Caki2 (cell line): ENCODE data around the gene CBLB. TPM values are rescaled to one million over a fixed set of nuclear protein-coding genes. Genes with fewer than 3 reads are reported as not detected.

Experiments used
- DNase-seq: peaks from one replicate; pipeline ENCODE4 v3.0.0-alpha.2; 2015; ENCODE audit warnings: low read depth
- in situ Hi-C: cut with HindIII; loops from 2 replicates; pipeline ENCODE4 v1.10.0; 2016; ENCODE audit warnings: low sequenced_read_pairs, low pct_unique_long_range_greater_than_20kb, mixed read lengths
- total RNA-seq: library from RNA; depleted of rRNA; stranded (reverse); fragments of >200 nt; shearing (Covaris generic); gene quantifications from 2 replicates; pipeline ENCODE4 v1.2.3, GENCODE V29; 2014; ENCODE audit warnings: low replicate concordance

The CBLB gene
- total RNA-seq, 1 experiment from 2014 or later: 3.7 TPM

DNA sequence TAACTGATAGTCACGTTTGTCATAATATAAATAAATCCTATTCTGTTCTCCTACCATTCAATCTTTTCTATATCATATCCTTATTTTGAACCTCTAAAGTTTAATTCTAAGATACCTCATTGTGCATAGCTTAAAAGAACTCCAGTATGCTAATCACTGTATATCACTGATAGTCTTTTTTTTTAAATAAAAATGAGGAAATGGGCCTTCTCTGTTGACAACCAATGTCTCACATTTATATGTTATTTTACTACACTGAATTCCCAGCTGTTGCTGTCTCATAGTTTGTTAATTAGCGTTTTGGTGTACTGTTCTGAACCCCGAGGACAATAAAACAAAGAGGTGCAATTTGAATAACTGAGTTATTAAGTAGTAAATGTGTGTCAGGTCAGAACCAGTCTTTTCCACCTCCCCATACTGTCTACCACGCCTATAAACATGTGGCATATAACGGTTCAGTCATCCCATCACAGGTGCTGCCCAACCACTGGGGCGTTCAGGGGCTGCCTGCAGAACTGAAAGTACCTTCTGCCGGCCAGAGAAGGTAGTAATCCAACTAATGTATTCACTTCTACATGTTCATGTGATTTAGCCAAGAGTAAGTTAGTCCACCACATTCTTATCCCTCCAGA lies 14.9 kb downstream of the CBLB start:
- in situ Hi-C loops: no loop called here
- DNase-seq: no peak

DNA sequence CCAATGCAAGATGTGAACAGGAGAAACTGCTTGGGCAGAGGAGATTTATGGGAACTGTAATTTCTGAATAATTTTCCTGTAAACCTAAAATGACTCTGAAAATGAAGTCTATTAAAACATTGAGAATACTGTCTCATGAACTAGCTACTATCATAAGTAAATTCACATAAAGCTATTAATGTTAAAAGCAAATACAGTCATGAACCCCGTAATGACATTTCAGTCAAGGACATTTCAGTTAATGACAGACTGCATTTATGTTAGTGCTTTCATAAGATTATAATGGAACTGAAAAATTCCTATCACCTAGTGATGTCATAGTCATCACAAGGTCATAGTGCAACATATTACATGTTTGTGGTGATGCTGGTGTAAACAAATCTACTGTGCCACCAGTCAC lies 17.2 kb downstream of the CBLB start:
- no peak for DNase-seq
- in situ Hi-C loops: no loop called here

DNA sequence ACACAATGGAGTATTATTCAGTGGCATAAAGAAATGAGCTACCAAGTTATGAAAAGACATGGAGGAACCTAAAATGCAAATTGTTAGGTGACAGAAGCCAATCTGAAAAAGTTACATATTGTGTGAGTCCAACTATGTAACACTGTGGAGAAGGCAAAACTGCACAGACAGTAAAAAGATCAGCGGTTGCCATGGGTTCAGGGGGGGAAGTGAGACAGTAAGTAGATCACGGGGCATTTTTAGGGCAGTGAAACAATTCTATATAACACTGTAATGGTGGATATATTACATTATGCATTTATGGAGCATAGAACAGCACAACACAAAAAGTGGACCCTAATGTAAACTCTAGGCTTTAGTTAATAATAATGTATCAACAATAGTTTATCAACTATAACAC lies 17.6 kb downstream of the CBLB start:
- no peak for DNase-seq
- in situ Hi-C loops: no loop called here

DNA sequence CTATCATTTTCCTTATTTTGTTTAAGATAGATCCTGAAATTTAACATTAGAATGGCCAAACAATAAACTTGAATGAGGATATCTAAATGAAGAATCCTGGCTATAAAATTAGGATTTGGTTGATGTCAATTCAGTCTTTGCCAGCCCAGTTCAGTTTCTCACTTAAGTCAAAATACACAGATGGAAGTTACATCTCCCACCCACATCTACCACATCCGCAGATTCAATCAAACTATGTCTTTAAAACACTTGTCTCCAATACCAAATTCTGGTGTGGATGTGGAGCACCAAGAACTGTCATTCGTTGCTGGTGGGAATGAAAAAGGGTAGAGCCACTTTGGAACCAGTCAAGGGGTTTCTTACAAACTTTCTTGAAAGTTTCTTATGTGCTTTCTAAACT lies 18.2 kb downstream of the CBLB start:
- DNase-seq: no peak
- in situ Hi-C loops: no loop called here

- in situ Hi-C loops: no loop called here
These were observed 20.0 kb downstream of the CBLB start for GRCh38 chr3:105848821-105849220.

DNA sequence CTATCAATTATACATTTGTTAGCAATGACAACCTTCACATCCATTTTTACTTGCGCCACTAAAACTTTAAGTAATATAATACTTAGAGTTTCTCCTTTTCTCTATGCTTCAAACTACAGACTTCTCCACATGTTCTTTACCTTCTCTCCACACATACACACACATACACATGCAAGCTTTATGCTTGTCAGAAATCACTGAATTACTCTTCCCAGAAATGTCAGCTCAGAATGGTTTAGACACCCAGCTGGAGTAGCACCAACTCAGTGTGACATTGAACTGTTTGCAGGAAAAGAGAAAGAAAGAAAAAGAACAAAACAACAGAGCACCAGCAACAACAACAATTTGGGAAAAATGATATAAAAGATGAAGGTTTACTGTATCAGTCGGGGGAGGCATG lies 20.9 kb downstream of the CBLB start:
- in situ Hi-C loops: no loop called here
- DNase-seq: no peak

More at GRCh38 chr3:105848821-105849220, 20.0 kb downstream of the CBLB start:
- DNase-seq: no peak

DNA sequence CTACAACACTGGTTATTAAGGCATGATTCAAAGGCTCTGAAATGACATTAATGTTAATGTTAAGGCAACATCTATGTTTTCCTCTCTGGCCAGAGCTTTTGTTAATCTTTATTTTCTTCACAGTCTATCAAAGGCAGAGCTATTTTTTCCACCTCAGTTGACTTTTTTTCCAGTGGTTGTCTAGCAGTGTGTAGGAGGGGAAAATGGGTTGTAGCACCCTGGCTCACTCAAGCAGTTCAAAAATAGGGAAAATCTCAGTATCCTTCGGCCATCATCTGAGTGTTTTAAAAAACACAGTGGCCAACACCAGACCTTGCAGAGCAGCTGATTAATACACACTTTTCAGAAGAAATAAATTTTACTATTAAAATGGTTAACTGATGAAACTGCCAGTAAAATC lies 21.4 kb downstream of the CBLB start:
- in situ Hi-C loops: no loop called here
- no peak for DNase-seq

- in situ Hi-C loops: no loop called here
- DNase-seq: no peak
These were observed 22.0 kb downstream of the CBLB start for GRCh38 chr3:105846809-105847208.

DNA sequence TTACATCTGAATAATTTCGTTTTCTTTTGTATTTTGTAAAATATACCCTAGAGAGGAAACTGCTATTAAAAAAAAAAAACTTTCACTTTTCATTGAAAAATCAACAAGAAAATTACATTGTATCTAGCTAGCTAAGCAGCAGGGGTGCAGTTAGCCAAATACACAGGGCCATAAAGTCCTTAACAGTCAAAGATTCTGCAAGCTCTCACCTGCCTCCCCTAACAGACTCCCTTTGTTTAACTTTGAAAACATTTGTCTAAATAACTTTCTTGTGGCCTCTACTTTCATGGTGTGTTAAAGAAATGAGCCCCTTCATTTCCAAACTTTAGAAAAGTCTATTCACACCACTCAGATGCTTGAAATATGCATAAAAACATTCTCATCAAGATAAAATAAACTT lies 23.3 kb downstream of the CBLB start:
- in situ Hi-C loops: no loop called here

DNA sequence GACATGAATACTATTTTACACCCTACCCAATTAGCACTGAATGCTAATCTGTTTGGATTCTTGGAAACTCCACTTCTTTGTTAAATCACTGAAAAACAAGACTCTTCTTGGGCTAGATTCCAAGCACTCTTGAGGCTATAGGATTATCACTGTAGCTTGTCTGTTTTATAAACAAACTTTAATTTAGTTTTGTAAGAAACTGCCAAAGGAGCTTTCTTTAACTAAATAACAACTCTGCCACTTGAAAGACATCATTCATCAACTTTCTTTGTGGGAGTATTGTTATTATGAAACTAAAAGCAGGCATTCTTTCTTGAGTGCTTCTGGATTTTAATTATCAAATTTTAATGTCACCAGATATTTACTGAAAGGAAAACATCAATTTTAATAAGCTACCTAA lies 24.1 kb downstream of the CBLB start:
- no peak for DNase-seq
- in situ Hi-C loops: no loop called here

More for the DNA sequence above, 23.3 kb downstream of the CBLB start:
- DNase-seq: no peak

DNA sequence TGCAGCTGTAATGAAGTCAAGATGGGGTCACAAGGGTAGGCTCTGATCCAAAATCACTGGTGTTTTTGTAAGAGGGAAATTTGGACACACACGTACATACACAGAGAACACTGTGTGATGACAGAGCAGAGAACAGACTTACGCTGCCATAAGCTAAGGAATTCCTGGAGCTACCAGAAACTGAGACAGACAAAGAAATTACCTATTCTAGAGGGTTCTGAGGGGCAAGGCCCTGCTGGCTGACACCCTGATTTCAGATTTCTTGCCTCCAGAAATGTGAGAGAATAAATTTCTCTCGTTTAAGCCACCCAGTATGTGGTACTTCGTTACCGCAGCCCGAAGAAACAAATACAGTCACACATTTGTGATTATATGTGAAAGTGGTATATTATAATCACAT lies 24.8 kb downstream of the CBLB start:
- no peak for DNase-seq
- in situ Hi-C loops: no loop called here

- in situ Hi-C loops: no loop called here
These were observed 25.9 kb downstream of the CBLB start for GRCh38 chr3:105842943-105843342.

GRCh38 chr3:105842449-105842848 lies 26.4 kb downstream of the CBLB start:
- DNase-seq: no peak
- in situ Hi-C loops: no loop called here

More at GRCh38 chr3:105842943-105843342, 25.9 kb downstream of the CBLB start:
- DNase-seq: no peak

DNA sequence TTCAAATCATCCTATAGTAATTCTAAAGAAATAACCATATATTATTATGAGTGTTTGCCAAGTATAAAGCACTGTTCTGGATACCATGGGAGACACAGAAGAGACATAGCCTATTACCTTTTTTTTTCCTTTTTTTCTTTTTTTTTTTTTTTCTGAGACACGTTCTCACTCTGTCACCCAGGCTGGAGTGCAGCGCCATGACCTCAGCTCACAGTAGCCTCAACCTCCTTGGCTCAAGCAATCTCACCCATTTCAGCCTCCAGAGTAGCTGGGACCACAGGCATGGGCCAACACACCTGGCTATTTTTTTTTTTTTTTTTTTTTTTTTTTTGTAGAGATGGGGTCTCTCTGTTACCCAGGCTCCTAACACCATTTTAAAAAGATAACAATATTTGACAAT lies 30.9 kb downstream of the CBLB start:
- in situ Hi-C loops: no loop called here

GRCh38 chr3:105837143-105837740 lies 31.6 kb downstream of the CBLB start:
- no peak for DNase-seq
- in situ Hi-C loops: no loop called here

More for the DNA sequence above, 30.9 kb downstream of the CBLB start:
- DNase-seq: no peak

DNA sequence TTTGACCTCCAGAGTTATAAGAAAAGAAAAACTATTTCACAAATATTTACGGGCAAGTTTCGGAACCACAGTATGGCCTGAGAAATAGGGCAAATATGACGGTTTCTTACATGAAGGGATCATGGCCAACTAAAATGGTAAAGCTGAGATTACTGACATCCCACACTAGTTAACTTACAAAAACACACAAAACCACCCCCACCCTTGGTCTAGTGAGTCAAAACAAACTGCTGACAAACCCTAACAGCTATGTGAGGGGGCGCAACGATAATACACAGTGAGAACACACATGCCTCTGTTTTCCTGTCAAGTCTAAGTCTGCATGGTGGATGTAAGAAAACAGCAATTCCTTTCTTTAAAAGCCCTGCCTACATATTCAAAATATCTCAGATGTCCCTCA lies 32.3 kb downstream of the CBLB start:
- no peak for DNase-seq
- in situ Hi-C loops: no loop called here

- in situ Hi-C loops: no loop called here
- DNase-seq: no peak
These were observed 33.2 kb downstream of the CBLB start for GRCh38 chr3:105835606-105836005.

- in situ Hi-C loops: no loop called here
- DNase-seq: no peak
These were observed 34.0 kb downstream of the CBLB start for GRCh38 chr3:105834768-105835167.

DNA sequence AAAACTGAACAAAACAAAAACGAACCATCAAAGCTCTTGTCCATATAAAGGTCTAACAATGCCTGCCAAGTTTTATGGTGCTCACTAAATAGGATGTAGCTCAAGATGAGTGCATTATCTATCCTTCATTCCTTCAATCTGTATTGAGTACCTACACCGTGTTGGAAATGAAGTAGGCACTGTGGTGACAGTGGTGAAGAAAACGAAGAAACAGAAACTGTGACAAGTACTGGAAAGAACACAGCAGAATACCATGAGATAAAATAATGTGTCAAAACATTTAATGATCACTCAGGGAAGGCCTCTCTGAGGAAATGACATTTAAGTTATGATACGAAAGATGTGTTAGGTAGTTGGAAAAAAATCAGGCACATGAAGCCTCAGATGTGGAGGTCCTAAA lies 36.2 kb downstream of the CBLB start:
- in situ Hi-C loops: no loop called here
- DNase-seq: no peak

GRCh38 chr3:105830836-105831235 lies 38.0 kb downstream of the CBLB start:
- in situ Hi-C loops: no loop called here
- DNase-seq: no peak
